ENCODE data around the gene FRMPD2.
A peak's percentile ranks its signal among the peaks of the same experiment; 100 is the strongest.

The FRMPD2 gene, protein sequence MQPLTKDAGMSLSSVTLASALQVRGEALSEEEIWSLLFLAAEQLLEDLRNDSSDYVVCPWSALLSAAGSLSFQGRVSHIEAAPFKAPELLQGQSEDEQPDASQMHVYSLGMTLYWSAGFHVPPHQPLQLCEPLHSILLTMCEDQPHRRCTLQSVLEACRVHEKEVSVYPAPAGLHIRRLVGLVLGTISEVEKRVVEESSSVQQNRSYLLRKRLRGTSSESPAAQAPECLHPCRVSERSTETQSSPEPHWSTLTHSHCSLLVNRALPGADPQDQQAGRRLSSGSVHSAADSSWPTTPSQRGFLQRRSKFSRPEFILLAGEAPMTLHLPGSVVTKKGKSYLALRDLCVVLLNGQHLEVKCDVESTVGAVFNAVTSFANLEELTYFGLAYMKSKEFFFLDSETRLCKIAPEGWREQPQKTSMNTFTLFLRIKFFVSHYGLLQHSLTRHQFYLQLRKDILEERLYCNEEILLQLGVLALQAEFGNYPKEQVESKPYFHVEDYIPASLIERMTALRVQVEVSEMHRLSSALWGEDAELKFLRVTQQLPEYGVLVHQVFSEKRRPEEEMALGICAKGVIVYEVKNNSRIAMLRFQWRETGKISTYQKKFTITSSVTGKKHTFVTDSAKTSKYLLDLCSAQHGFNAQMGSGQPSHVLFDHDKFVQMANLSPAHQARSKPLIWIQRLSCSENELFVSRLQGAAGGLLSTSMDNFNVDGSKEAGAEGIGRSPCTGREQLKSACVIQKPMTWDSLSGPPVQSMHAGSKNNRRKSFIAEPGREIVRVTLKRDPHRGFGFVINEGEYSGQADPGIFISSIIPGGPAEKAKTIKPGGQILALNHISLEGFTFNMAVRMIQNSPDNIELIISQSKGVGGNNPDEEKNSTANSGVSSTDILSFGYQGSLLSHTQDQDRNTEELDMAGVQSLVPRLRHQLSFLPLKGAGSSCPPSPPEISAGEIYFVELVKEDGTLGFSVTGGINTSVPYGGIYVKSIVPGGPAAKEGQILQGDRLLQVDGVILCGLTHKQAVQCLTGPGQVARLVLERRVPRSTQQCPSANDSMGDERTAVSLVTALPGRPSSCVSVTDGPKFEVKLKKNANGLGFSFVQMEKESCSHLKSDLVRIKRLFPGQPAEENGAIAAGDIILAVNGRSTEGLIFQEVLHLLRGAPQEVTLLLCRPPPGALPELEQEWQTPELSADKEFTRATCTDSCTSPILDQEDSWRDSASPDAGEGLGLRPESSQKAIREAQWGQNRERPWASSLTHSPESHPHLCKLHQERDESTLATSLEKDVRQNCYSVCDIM (N-terminal part only)

DNA sequence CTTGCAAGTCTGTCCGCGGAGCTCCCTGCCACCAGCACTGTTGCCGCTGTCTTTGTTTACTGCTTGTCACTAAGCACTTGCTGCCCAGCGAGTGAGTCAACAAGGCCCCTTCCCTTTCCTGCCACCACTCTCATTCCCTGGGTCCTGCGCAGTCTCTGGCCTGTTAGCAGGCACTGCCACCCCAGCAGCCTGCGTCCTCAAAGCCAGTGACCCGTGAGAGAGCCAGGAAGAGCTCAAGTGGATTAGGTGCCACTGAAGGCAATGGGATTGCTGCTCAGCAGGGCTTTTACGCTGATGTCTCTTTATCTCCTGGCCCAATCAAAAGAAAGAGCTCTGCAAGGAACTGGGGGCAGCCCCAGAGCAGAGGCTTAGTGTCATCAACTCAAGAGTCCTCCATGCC lies at the start of gene FRMPD2:
TSS of gene FRMPD2 (minus strand) at position 61 of the 400 bp plus-strand sequence. CDS start 129 bp downstream, outside the sequence.
- DNase-seq, result no peak

DNA sequence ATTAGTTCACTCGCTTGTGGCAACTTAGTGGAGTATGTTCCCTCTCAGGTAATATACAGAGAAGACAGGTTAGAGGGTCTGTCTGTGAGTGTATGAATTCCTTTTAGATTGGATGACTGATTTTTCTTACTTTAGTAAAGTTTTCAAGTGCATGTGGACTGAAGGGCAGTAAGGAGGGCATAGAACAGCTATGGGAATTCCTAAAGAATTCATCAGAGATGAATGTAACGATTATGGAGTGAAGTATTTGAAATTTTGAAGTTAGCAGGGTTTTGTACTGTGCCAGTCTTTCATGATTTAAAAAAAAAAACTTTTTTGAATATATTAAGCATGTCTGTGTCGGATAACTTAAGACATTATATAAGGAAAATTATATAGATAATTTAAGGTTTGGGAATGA lies 47.5 kb upstream of the FRMPD2 start:
- DNase-seq, result no peak

DNA sequence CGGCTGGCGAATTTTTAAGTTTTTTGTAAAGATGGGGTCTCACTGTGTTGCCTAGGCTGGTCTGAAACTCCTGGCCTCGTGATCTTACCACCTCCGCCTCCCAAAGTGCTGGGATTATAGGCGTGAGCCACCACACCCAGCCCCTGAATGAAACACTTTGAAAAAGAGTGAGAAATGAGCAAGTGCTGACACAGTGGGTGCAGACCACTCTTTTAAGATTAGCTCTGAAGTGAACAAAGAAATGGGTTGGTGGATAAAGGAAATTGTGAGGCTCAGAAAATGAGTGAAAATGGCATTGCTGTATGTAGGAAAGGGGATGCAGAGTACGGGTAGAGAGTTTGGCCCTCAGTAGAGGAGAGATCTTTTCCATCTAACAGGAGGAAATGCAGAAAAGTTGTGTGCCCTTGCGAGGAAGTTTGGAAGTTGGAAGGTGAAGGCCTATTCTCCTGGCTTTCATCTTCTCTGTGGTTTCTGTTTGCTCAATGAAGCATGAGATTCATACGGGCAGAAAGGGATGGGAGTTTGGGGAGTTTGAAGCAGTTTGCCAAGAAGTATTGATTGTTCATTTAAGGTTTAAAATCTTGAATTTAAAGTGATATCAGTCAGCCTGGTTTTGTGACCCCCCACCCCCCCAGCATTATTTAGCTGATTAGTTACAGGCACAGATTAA lies 43.0 kb upstream of the FRMPD2 start:
- no peak for DNase-seq

DNA sequence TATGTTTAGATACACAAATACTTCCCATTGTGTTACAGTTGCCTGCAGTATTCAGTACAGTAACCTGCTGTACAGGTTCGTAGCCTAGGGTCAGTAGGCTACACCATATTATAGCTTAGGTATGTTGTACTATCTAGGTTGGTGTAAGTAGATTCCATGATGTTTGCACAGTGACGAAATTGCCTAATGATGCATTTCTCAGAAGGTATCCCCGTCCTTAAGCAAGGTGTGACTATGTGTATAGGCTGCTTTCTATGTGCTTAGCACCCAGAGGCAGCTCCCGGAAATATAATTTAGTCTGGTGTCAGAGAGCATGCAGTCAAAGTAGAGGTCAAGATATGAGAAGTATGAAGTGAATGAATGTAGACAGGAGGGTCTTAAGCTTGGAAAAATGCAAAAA lies 41.7 kb upstream of the FRMPD2 start:
- no peak for DNase-seq

DNA sequence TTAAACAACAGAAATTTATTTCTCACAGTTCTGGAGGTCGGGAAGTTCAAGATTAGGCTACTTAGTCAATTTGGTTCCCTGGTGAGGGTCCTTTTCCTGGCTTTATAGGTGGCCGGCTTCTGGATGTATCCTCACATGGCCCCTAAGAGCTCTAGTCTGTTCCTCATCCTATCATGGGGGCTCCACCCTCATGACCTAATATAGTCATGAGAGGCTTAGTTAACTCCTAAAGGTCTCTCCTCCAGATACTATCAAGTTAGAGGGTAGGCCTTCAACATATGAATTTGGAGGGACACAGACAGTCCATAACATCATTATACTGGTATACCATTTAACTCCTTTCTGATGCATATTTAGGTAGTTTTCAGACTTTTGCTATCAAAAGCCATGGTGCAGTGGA lies 39.6 kb upstream of the FRMPD2 start:
- DNase-seq, result no peak

DNA sequence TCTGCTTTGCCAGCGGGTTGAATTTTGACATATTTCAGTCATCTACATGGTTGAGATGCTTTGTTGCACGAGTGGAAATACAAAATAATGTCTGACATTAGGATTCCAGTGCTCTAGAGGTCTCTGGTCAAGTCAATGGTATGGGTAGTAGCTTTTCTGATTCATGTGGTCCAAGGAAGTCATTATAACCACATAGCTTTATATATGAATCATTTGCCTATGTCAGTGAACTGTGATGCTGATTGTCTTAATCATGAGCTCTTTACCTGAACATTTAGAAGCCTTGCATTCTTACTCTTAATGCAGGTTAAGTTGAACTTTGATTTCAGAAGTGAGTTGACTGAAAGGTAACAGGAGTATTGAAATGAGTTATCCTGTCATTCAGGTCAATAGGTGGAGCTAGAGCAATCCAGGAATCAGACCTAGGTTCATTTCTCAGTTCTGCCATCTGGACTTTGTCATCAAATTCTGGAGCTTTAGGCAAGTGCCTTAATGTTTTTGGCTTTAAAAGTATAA lies 35.3 kb upstream of the FRMPD2 start:
- DNase-seq, result no peak

DNA sequence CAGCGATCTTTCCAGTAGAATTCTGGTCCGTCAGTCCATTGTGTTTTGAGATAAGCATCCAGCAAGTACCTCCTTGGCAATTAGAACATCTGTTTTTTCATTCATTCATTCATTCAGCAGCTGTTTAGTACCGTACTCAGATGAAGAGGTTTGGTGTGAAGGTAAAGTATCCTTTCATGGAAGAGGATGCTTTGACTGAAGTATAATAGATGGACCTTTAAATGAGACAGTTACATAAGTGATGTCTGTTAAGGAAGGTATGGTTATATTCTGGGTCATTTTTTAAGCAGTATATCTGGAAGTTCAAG lies 33.2 kb upstream of the FRMPD2 start:
- DNase-seq, result no peak

DNA sequence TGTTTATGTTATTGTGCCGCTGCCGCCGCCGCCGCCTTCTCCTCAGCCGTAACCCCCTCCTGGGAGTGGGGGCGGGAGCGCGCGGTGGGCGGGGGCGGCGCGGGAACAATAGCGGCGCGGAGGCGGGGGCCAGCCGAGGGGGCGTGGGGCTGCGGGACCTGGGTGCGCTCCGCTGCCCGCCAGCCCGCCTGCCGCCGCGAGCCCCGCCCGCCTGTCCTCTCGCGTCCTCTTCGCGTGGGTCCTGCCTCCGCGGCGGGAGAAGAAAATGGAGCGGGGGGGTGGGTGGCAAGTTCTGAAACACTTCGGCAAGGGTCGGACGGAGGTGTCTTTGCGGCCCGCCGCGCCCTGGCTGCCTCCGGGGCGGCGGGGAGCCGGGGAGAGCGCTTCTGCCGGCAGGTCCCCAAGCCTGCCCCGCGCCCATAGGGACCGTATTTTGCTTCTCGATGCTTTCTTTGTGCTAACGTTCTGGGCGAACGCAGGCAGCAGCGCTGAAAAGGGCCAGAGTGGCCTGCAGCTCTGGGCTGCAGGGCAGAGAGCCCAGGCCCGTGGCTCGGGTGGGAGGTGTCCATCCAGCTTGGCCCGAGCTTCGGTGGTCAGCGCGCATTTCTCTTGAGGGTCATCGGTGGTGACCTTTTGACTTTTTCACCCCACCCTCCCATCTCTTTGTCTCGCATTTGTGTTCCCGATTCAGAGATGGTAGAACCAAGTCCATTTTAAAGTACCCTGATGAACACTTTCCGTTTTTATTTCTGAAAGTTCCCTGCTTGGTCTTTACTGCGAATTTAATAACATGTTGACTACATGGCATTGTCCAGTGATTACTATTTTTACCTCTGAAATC lies 32.6 kb upstream of the FRMPD2 start:
- DNase-seq, result peak; percentile 65

DNA sequence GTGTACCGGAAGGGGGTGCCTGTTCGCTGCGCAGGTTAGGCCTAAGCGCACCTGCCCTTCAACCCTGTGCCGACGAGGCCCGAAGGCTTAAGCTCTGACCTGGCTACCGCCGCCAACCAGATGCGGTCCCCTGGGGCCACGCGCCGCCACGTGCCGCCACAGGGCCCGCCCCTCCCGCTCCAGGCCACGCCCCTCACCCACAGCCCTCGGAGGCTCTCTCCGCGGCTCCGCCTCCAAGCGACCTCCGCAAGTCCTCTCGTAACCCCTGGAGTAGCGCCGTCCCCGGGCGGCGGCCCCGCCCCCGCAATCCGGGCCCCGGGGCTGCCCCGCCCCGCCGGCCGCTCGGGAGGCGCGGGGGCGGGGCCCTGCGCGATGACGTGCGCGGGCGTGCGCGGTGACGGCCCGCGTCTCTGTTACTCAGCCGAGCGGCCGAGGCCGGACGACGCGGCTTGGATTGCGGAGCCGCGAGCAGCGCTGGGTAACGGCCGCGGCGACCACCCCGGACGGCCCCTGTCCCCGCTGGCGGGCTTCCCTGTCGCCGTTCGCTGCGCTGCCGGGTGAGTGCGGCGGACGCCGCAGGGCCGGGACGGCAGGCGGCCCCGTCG lies 31.9 kb upstream of the FRMPD2 start, which contains the start of gene MAPK8:
TSS of gene MAPK8 (plus strand) at position 413 of the 605 bp plus-strand sequence. CDS start 94,984 bp downstream, outside the sequence.
- DNase-seq, result peak; percentile 89

DNA sequence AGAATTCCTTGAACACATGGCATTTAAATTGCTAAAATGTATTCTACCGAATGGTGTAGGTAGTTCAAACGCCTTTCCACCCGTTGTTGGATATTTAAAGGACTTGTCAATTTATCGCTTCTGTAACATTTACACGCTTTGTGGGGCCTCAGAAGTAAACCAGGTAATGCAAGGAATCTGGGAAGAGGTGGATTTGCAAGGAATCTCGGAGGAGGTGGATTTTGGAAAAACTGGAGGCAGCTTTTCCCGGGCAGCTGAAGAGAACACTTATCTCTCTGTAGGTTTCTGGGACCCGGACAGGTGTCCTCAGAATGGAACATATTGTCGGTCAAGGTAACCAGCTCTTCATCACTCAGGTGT lies 31.4 kb upstream of the FRMPD2 start:
- no peak for DNase-seq

DNA sequence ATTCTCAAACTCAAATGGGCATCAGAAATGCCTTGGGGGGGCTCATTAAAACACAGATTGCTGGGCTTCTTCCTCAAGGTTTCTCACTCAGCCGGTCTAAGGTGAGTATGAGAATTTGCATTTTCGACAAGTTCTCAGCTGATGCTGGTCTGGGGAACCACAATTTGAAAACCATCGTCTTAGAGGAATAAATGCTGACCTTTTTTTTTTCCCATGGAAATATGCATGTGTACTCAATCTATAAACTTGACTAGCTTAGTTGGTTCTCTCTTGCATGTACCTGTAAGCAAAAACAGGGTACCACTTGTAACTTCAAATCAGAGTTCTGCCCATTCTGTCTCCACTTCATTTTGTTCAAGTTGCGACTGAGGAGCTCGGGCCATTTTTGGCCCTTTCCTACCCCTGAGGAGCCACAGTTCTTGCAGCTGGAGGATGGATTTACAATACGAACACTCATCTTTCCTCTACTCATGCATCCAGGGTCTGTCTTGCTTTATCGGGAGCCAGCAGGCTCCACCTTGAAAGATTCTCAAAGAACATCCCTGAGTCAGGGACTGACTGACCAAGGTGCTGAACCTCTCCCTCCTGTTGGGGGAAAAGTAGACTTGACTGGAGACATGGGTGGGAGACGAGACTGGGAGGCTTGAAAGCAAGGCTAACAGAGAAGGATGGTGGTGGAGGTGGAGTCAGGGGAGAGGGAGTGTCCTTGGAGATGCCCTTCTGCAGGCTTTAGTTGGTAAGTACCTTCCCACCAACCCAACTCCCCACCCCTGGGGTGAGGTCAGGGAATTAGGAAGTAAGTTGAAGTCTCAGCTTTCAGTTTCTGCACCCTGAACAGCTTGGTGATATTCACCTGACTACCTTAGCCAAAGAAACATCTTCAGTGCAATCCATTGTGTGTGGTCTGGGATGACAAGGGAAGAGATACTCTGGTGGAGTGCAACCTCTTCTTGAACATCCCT lies 28.3 kb upstream of the FRMPD2 start:
- no peak for DNase-seq

DNA sequence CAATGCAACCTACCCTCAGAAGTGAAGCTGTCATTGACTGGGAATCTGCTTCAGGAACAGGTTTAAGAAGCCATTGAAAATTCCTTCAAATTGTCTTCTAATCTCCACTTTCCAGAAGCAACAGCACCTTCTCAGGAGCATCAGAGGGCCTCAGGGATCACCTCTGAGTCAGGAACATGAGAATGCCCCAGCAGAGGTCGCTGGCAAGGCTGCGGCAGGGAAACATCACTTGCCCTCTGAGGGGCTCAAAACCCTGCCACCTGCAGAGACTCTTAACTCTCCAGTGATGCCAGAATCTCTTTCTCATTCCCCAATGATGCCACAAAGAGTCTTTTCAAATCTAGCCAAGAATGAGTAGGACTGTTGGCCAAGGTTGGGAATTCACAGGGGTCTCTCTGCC lies 26.1 kb upstream of the FRMPD2 start:
- DNase-seq, result no peak

DNA sequence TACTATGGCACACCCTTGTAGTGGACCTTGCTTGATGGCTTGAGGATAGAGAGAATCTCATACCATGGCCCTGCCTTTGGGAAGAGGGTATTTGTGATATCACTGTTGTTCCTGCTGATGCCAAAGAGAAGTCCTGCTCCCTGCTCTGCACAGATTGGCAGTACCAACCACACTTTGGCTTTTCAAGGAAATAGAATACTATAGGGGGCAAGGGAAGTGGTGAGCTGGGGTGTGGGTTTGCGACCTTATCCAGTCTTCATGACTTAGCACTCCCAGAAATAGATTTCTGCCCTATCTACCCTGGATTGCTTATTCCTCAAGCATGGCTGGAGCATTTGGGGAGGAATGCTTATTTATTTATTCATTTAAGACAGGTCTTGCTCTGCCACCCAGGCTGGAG lies 25.2 kb upstream of the FRMPD2 start:
- no peak for DNase-seq

DNA sequence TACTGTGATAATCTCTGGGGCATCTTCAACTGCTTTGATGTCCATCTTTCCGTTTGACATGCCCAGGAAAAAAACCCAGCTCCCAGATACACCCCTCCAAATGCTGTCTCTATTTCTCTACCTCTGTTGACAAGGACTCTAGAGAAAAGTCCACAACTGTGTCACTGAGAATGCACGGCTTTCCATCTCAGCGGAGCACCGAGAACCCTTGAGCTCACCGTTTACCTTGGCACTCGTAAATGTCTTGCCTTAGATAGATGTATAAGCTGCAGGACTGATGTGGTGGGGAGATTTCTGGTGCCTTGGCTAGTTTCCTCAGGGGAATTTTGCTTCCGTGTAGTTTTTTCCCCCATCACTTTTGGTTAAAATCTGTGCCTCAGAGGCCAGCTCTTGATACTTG lies 24.6 kb upstream of the FRMPD2 start:
- DNase-seq, result no peak

DNA sequence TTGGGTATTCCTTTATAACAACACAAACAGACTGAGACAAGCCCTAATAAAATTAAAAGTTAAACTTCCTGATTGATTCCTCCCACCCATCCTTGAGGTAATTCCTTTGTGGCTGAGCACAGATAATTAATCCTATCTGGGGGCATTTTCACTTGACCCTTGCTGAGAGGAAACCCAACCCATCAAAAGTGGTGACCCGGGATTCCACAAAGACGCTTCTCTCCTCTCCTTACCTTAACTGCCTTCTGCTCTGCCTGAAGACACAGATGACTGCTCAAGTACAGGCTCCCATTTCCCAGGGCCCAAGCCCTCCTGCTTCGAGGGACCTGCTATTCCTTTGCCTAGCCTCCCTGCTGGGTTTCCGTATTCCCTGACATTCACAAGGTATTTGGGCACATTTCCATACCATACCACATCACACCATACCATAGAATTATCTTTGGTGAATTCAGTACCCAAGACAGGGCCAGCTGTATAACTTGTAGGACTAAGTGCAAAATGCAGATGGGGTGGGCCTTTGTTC lies 22.1 kb upstream of the FRMPD2 start:
- no peak for DNase-seq

DNA sequence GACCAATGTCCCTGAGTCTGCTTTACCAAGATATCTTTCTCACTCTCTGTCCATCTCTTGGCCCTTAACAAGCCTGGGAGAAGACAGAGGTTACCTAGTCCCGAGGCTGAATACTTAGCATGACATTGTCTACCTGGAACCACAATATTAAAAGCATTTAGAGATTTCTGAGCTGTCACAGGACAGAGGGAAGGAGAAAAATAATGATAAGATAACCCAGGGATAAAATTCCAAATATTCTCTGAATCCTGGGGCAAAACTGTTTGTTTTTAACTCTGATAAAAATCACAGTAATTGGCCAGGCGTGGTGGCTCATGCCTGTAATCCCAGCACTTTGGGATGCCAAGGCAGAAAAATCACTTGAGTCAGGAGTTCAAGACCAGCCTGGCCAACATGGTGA lies 19.9 kb upstream of the FRMPD2 start:
- no peak for DNase-seq

DNA sequence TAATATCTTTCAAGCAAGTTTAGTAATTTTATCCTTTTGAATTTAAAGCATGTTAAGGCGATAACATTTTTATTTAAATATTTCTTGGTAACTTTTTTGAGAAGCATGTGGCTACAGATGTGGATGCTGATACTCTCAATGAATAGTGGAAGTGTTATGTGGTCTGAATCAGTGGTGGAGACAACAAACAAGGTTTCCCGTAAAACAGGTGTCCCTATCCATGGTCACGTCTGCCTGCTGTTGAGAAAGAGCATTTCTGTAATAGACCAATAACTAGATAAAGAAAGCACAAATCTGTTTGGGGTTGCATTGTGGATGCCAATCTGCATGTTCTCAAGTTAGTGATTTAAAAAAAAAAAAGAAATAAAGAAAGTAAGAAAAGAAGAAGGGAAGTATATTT lies 18.1 kb upstream of the FRMPD2 start:
- no peak for DNase-seq

DNA sequence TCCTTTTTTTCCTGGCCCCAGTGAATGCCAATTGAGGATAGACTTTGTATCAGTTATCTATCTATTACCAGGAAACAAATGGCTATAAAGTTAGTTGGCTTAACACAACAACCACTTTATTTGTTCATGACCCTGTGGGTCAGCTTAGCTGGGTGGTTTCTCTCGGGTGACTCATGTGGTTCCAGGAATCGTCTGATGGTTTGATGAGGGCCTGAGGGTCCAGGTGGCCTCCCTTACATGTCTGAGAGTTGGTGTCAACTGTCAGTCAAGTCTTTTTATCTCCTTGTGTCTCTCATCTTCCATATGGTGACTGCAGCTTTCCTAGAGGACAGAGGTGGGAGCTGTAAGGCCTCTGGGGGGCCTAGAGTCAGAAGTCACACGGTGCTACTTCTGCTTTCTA lies 16.7 kb upstream of the FRMPD2 start:
- DNase-seq, result no peak

DNA sequence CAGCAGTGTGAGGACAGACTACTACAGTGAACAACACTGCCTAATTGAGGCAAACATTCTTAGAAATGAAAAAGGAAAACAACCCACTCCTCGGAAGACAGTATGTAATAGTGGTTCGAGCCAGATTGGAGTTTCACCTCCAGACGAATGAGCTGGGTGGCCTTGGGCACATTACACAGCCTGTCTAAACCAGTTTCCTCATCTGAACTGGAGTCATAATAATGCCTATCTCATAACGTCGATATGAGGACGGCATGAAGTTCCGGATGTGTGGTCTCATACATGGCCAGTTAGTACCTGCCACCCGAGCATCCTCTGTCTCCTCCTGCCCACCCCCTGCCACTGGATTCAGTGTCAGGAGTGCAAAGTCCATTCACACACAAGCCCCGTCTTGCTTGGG lies 15.8 kb upstream of the FRMPD2 start:
- DNase-seq, result no peak
